IMR-90 (cell line): Measurements from ENCODE around the gene GFER. TPM values are rescaled to one million over a fixed set of nuclear protein-coding genes. Genes with fewer than 3 reads are reported as not detected.
"Not testable (repeated sequence)": the region's sequence is repeated elsewhere in the genome, so short reads cannot be mapped to it uniquely, and the experiment has no call there.

Experiments used
- ATAC-seq: fragments of 200-7000 bp; cut with Tn5 transposase; 2 replicates; pipeline ENCODE4 v1.9.1; 2020; ENCODE audit warnings: low read depth, mild to moderate bottlenecking, moderate library complexity
- BruUV-seq: library from RNA; stranded (reverse); fragments of 400-500 nt; replicated peaks from 2 replicates; lab custom pipeline; 2021; lab: Mats Ljungman, UMichigan
- CTCF ChIA-PET: fragments of 300-600 bp; formaldehyde crosslinking; extraction: SDS; loops from one replicate; lab custom pipeline; 2021; ENCODE audit warnings: antibody characterized with exemption; lab: Yijun Ruan, JAX
- POLR2A ChIA-PET: fragments of 300-600 bp; sonication (Branson Sonifier 250); formaldehyde crosslinking; loops from one replicate; lab custom pipeline; 2022; ENCODE audit warnings: antibody characterized with exemption; ENCODE audit not compliant: unreplicated experiment; lab: Charles Lee
- DNase-seq: peaks from one replicate; pipeline ENCODE4 v3.0.0; 2013
- H2AFZ ChIP-seq: replicated peaks from 2 replicates; pipeline ENCODE3; 2013; ENCODE audit warnings: low read length, mild to moderate bottlenecking; ENCODE audit not compliant: poor library complexity
- H2AK5ac ChIP-seq: 2 replicates; pipeline ENCODE4 v1.6.1; 2013; ENCODE audit warnings: low read depth, low read length, inconsistent platforms
- H2AK9ac ChIP-seq: replicated peaks from 2 replicates; pipeline ENCODE3; 2013; ENCODE audit warnings: mild to moderate bottlenecking, low read depth, low read length, moderate library complexity; ENCODE audit not compliant: poor library complexity
- H2BK120ac ChIP-seq: 2 replicates; pipeline ENCODE4 v1.6.1; 2013; ENCODE audit warnings: low read depth, low read length, inconsistent platforms
- H2BK15ac ChIP-seq: 3 replicates; pipeline ENCODE4 v1.6.1; 2013; ENCODE audit warnings: low read depth, low read length, inconsistent platforms
- H2BK20ac ChIP-seq: 2 replicates; pipeline ENCODE4 v1.6.1; 2013; ENCODE audit warnings: low read depth, mild to moderate bottlenecking, inconsistent platforms, low read length, moderate library complexity
- H2BK5ac ChIP-seq: 2 replicates; pipeline ENCODE4 v1.6.1; 2013; ENCODE audit warnings: mild to moderate bottlenecking, low read depth, low read length, inconsistent platforms; ENCODE audit not compliant: poor library complexity, severe bottlenecking
- H3K14ac ChIP-seq: replicated peaks from 2 replicates; pipeline ENCODE4 v1.6.1; 2013; ENCODE audit warnings: low read depth, low read length, inconsistent platforms
- H3K18ac ChIP-seq: 2 replicates; pipeline ENCODE4 v1.6.1; 2013; ENCODE audit warnings: low read depth, low read length, control low read depth
- H3K23ac ChIP-seq: 2 replicates; pipeline ENCODE4 v1.6.1; 2013; ENCODE audit warnings: low read depth, low read length, inconsistent platforms
- H3K27ac ChIP-seq: 2 replicates; pipeline ENCODE4 v1.5.1; 2013; ENCODE audit warnings: mild to moderate bottlenecking, control low read depth, low read length; ENCODE audit not compliant: insufficient read depth
- H3K27me3 ChIP-seq: 2 replicates; pipeline ENCODE4 v1.6.1; 2013; ENCODE audit warnings: low read length; ENCODE audit not compliant: control insufficient read depth, insufficient read depth
- H3K36me3 ChIP-seq: 2 replicates; pipeline ENCODE4 v1.6.1; 2013; ENCODE audit warnings: low read length, mixed read lengths; ENCODE audit not compliant: control insufficient read depth, insufficient read depth
- H3K4ac ChIP-seq: 2 replicates; pipeline ENCODE4 v1.6.1; 2013; ENCODE audit warnings: low read depth, low read length, inconsistent platforms
- H3K4me1 ChIP-seq: 2 replicates; pipeline ENCODE4 v1.6.1; 2013; ENCODE audit warnings: low read length, mixed read lengths; ENCODE audit not compliant: control insufficient read depth, insufficient read depth
- H3K4me2 ChIP-seq: 2 replicates; pipeline ENCODE4 v1.6.1; 2013; ENCODE audit warnings: low read depth, mild to moderate bottlenecking, control low read depth, low read length, moderate library complexity
- H3K4me3 ChIP-seq: 2 replicates; pipeline ENCODE4 v1.5.1; 2013; ENCODE audit warnings: low read depth, mild to moderate bottlenecking, control low read depth, low read length, moderate library complexity; ENCODE audit not compliant: insufficient read depth
- H3K56ac ChIP-seq: 2 replicates; pipeline ENCODE4 v1.6.1; 2013; ENCODE audit warnings: low read length, inconsistent platforms; ENCODE audit not compliant: insufficient read depth; ENCODE audit errors: extremely low read depth
- H3K79me1 ChIP-seq, 2 experiments: 2 replicates each; pipeline ENCODE4 v1.6.1; 2013; ENCODE audit warnings: low read length in 2 of 2, inconsistent platforms in 1 of 2, low read depth in 1 of 2
- H3K9ac ChIP-seq: 2 replicates; pipeline ENCODE4 v1.6.1; 2013; ENCODE audit warnings: low read depth, low read length, control low read depth
- H3K9me1 ChIP-seq: 2 replicates; pipeline ENCODE4 v1.6.1; 2013; ENCODE audit warnings: low read length, inconsistent platforms; ENCODE audit not compliant: insufficient read depth
- H3K9me3 ChIP-seq: 2 replicates; pipeline ENCODE4 v1.6.1; 2013; ENCODE audit warnings: low read length; ENCODE audit not compliant: control insufficient read depth, insufficient read depth
- H4K20me1 ChIP-seq: 2 replicates; pipeline ENCODE4 v1.6.1; 2013; ENCODE audit warnings: low read length, inconsistent platforms; ENCODE audit not compliant: insufficient read depth
- H4K5ac ChIP-seq: 2 replicates; pipeline ENCODE4 v1.6.1; 2013; ENCODE audit warnings: mild to moderate bottlenecking, low read depth, low read length, control low read depth
- H4K8ac ChIP-seq, 2 experiments: 2 replicates each; pipeline ENCODE4 v1.6.1; 2013; ENCODE audit warnings: low read depth in 2 of 2, low read length in 2 of 2, control low read depth in 1 of 2, inconsistent platforms in 1 of 2
- H4K91ac ChIP-seq: 2 replicates; pipeline ENCODE4 v1.6.1; 2013; ENCODE audit warnings: low read depth, low read length, inconsistent platforms; ENCODE audit not compliant: insufficient read depth
- WGBS, 2 experiments: methylation state at CpG; one replicate each; pipeline versions ENCODE4 v1.1.5 to v1.1.7; 2013; ENCODE audit warnings: missing lambda C conversion rate in 2 of 2; ENCODE audit not compliant: insufficient read length in 1 of 2; ENCODE audit errors: extremely low coverage in 2 of 2; 5-methylcytosine and 5-hydroxymethylcytosine counted together
- dilution Hi-C: fragments of 300-500 bp; cut with HindIII; formaldehyde crosslinking; loops from one replicate; pipeline ENCODE4 v1.14.3; 2018; ENCODE audit warnings: low sequenced_read_pairs; ENCODE audit not compliant: unreplicated experiment
- in situ Hi-C: fragments of 300-500 bp; cut with MboI; formaldehyde crosslinking; loops from 3 replicates; pipeline ENCODE4 v1.14.3; 2019; ENCODE audit warnings: low sequenced_read_pairs, inconsistent platforms, mixed read lengths
- intact Hi-C: fragments of 100-400 bp; cut with micrococcal nuclease; formaldehyde crosslinking; loops from 2 replicates; pipeline ENCODE4 v1.10.0; 2022
- polyA plus RNA-seq, 3 experiments: library from polyadenylated mRNA; depleted of rRNA; stranded (reverse); fragments of >200 nt; gene quantifications; 2 replicates each; pipeline ENCODE4 v1.2.3, GENCODE V29; 2012; ENCODE audit warnings: low replicate concordance in 1 of 3
- total RNA-seq: library from RNA; depleted of rRNA; stranded (reverse); fragments of >200 nt; gene quantifications from 2 replicates; pipeline ENCODE4 v1.2.3, GENCODE V29; 2012

The GFER gene
- total and polyA plus RNA-seq, 2 of the 4 experiments (the other 2 are of a cell fraction) = 6.8 to 19.8 TPM

DNA sequence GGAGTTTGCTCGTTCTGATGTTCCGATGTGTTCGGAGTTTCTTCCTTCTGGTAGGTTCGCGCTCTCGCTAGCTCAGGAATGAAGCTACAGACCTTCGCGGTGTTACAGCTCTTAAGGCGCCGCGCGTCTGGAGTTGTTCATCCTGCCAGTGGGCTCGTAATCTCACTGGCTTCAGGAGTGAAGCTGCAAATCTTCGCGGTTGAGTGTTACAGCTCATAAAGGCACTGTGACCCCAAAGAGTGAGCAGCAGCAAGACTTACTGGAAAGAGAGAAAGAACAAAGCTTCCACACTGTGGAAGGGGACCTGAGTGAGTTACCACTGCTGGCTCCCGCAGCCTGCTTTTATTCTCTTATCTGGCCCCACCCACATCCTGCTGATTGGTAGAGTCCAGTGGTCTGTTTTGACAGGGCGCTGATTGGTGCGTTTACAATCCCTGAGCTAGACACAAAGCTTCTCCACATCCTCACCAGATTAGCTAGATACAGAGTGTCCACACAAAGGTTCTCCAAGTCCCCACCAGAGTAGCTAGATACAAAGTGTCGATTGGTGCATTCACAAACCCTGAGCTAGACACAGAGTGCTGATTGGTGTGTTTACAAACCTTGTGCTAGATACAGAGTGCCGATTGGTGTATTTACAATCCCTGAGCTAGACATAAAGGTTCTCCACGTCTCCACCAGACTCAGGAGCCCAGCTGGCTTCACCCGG is 26.4 kb upstream of the GFER start:
- H3K4me3 ChIP-seq, H3K27ac ChIP-seq, H3K56ac ChIP-seq, POLR2A ChIA-PET, intact Hi-C loops, dilution Hi-C loops, CTCF ChIA-PET, H3K4ac ChIP-seq, H3K14ac ChIP-seq, H3K4me2 ChIP-seq, in situ Hi-C loops, DNase-seq, H2AFZ ChIP-seq, H3K9me1 ChIP-seq, H2AK5ac ChIP-seq, H2AK9ac ChIP-seq, H3K9me3 ChIP-seq, H3K27me3 ChIP-seq, ATAC-seq, H3K9ac ChIP-seq, H3K4me1 ChIP-seq, BruUV-seq, H3K23ac ChIP-seq, H2BK20ac ChIP-seq, H2BK15ac ChIP-seq, H2BK5ac ChIP-seq, H2BK120ac ChIP-seq, H3K18ac ChIP-seq, H4K91ac ChIP-seq, H4K5ac ChIP-seq, H4K8ac ChIP-seq: not testable (repeated sequence)
- Histone ChIP-seq H3K79me1 (peaks cover 3 to 20% of the 10 kb centered on the region in 2 experiments; a peak in 3 of 4 replicates), H4K20me1 (peaks cover 23% of the 10 kb centered on the region), H3K36me3 (peaks cover 14% of the 10 kb centered on the region)
- WGBS, 2 experiments = 80% methylated on average over 10 of the region's 22 CpGs; no CpG with 5 or more reads in 1 of the 2 experiments

DNA sequence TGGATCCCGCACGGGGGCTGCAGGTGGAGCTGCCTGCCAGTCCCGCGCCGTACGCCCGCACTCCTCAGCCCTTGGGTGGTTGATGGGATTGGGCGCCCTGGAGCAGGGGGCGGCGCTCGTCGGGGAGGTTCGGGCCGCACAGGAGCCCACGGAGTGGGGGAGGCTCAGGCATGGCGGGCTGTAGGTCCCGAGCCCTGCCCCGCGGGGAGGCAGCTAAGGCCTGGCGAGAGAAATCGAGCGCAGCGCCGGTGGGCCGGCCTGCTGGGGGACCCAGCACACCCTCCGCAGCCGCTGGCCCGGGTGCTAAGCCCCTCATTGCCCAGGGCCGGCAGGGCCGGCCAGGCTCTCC is 25.9 kb upstream of the GFER start:
- H2AK9ac ChIP-seq, H4K91ac ChIP-seq, H3K14ac ChIP-seq, H2BK5ac ChIP-seq, H3K4me2 ChIP-seq, H2BK15ac ChIP-seq, BruUV-seq, H2AFZ ChIP-seq, H2BK120ac ChIP-seq, dilution Hi-C loops, H3K27ac ChIP-seq, H2BK20ac ChIP-seq, H3K23ac ChIP-seq, CTCF ChIA-PET, H4K8ac ChIP-seq, DNase-seq, H3K4me3 ChIP-seq, H4K5ac ChIP-seq, H3K4ac ChIP-seq, H3K9me1 ChIP-seq, H2AK5ac ChIP-seq, H3K9me3 ChIP-seq, H3K9ac ChIP-seq, intact Hi-C loops, ATAC-seq, H3K56ac ChIP-seq, in situ Hi-C loops, POLR2A ChIA-PET, H3K18ac ChIP-seq, H3K4me1 ChIP-seq, H3K27me3 ChIP-seq: not testable (repeated sequence)
- Histone ChIP-seq H4K20me1 (peaks cover 28% of the 10 kb centered on the region), H3K36me3 (peaks cover 18% of the 10 kb centered on the region), H3K79me1 (peaks cover 3 to 24% of the 10 kb centered on the region in 2 experiments; a peak in 3 of 4 replicates)
- 84% methylated on average over 14 of the region's 30 CpGs; no CpG with 5 or more reads in 1 of the 2 experiments for WGBS, 2 experiments
